Measurements from ENCODE around the gene AP2A2. TPM values are rescaled to one million over a fixed set of nuclear protein-coding genes. Genes with fewer than 3 reads are reported as not detected.

The AP2A2 gene
- total RNA-seq, 1 donor from 2014 or later: 105 TPM

- Histone ChIP-seq H3K36me3 (ENCODE audit: insufficient read depth, low read length) (peaks cover 6% of the 10 kb centered on the region), H3K9ac (ENCODE audit: low read length) (no peak overlapping the region), H3K27me3 (ENCODE audit: insufficient read depth, low read length) (no peaks in the 10 kb centered on the region), H3K4me2 (ENCODE audit: low read length) (no peak overlapping the region), H3K4me3 (ENCODE audit: insufficient read depth, low read depth, low read length) (no peak overlapping the region), H3K79me2 (ENCODE audit: insufficient read depth, low read length) (peaks cover 27% of the 10 kb centered on the region), H3K4me1 (ENCODE audit: insufficient read depth, low read length) (no peaks in the 10 kb centered on the region), H2AFZ (ENCODE audit: low read depth, low read length) (no peak overlapping the region), H3K9me3 (ENCODE audit: insufficient read depth, low read depth, low read length) (no peaks in the 10 kb centered on the region), H4K20me1 (ENCODE audit: insufficient read depth, low read length) (peaks cover 60% of the 10 kb centered on the region), H3K27ac (ENCODE audit: low read depth, low read length) (no peak overlapping the region)
- DNase-seq (ENCODE audit: low read depth) (no peak), FAIRE-seq (no peak)
- TF ChIP-seq CTCF (IDR thresholded peaks at IDR 0.05; ENCODE audit: insufficient read depth, low read depth, low read length): no peak
- no peak for TF ChIP-seq EZH2 (IDR thresholded peaks at IDR 0.05; ENCODE audit: insufficient read depth, low read length)
- no peak overlapping the region for H3K27ac Mint-ChIP-seq (ENCODE audit: unreplicated experiment)
- peaks cover 32% of the 10 kb centered on the region for H3K36me3 Mint-ChIP-seq (ENCODE audit: low read depth, unreplicated experiment)
- H3K9me3 Mint-ChIP-seq (ENCODE audit: unreplicated experiment): no peaks in the 10 kb centered on the region
- peaks cover 5% of the 10 kb centered on the region for H3K4me1 Mint-ChIP-seq (ENCODE audit: low read depth, unreplicated experiment)
- H3K27me3 Mint-ChIP-seq (ENCODE audit: low read depth, unreplicated experiment): no peaks in the 10 kb centered on the region
- H3K4me3 Mint-ChIP-seq (ENCODE audit: unreplicated experiment): no peak overlapping the region
Observed at GRCh38 chr11:962688-963087, 37.0 kb downstream of the AP2A2 start.

GRCh38 chr11:963852-964251 is 38.2 kb downstream of the AP2A2 start:
- no peak overlapping the region for H3K9ac ChIP-seq (ENCODE audit: low read length)
- no peak overlapping the region for H3K4me2 ChIP-seq (ENCODE audit: low read length)
- FAIRE-seq (no peak), DNase-seq (ENCODE audit: low read depth) (no peak)
- H3K9me3 ChIP-seq (ENCODE audit: insufficient read depth, low read depth, low read length): no peaks in the 10 kb centered on the region
- H3K4me3 ChIP-seq (ENCODE audit: insufficient read depth, low read depth, low read length): no peak overlapping the region
- no peaks in the 10 kb centered on the region for H3K27me3 ChIP-seq (ENCODE audit: insufficient read depth, low read length)
- H3K36me3 Mint-ChIP-seq (ENCODE audit: low read depth, unreplicated experiment): peaks cover 28% of the 10 kb centered on the region
- no peaks in the 10 kb centered on the region for H3K27me3 Mint-ChIP-seq (ENCODE audit: low read depth, unreplicated experiment)
- H3K27ac Mint-ChIP-seq (ENCODE audit: unreplicated experiment): no peak overlapping the region
- H3K4me3 Mint-ChIP-seq (ENCODE audit: unreplicated experiment): no peak overlapping the region
- peaks cover 60% of the 10 kb centered on the region for H4K20me1 ChIP-seq (ENCODE audit: insufficient read depth, low read length)
- TF ChIP-seq CTCF (IDR thresholded peaks at IDR 0.05; ENCODE audit: insufficient read depth, low read depth, low read length): no peak
- no peak for TF ChIP-seq EZH2 (IDR thresholded peaks at IDR 0.05; ENCODE audit: insufficient read depth, low read length)
- no peaks in the 10 kb centered on the region for H3K9me3 Mint-ChIP-seq (ENCODE audit: unreplicated experiment)
- no peak overlapping the region for H3K27ac ChIP-seq (ENCODE audit: low read depth, low read length)
- peaks cover 6% of the 10 kb centered on the region for H3K36me3 ChIP-seq (ENCODE audit: insufficient read depth, low read length)
- H2AFZ ChIP-seq (ENCODE audit: low read depth, low read length): no peak overlapping the region
- peaks cover 5% of the 10 kb centered on the region for H3K4me1 Mint-ChIP-seq (ENCODE audit: low read depth, unreplicated experiment)
- H3K79me2 ChIP-seq (ENCODE audit: insufficient read depth, low read length): peaks cover 23% of the 10 kb centered on the region
- no peaks in the 10 kb centered on the region for H3K4me1 ChIP-seq (ENCODE audit: insufficient read depth, low read length)

DNA sequence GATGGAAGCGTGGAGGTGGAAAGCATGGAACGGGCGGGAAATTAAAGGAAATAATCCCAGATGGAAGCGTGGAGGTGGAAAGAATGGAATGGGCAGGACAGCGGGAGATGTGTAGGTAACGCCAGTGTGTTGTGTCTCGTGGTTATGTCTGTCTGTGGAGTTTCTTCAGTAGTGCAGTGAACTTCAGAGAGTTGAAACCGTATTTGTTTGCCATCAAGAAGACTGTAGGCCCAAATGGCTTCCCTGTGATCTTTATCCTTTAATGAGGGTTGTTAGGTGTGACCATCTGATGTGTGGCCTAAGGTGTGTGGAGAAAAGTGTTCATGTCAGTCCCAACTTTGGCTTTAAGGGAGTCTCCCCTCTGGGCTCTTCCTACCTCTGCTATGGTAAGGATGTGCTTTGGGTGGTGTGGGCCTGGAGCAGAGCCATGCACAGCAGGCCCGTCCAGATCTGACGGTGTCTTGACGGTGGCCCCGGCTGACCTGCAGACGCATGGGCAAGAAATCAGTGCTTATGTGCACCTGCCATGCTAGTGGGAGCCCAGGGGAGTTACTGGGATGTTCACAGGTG is 39.6 kb downstream of the AP2A2 start:
- Mint-ChIP-seq H3K36me3 (ENCODE audit: low read depth, unreplicated experiment) (peaks cover 28% of the 10 kb centered on the region), H3K9me3 (ENCODE audit: unreplicated experiment) (no peaks in the 10 kb centered on the region), H3K4me3 (ENCODE audit: unreplicated experiment) (no peak overlapping the region), H3K27ac (ENCODE audit: unreplicated experiment) (peak overlapping the region; percentile 53), H3K27me3 (ENCODE audit: low read depth, unreplicated experiment) (no peaks in the 10 kb centered on the region), H3K4me1 (ENCODE audit: low read depth, unreplicated experiment) (peaks cover 5% of the 10 kb centered on the region)
- no peak for DNase-seq (ENCODE audit: low read depth)
- Histone ChIP-seq H4K20me1 (ENCODE audit: insufficient read depth, low read length) (peaks cover 62% of the 10 kb centered on the region), H3K4me1 (ENCODE audit: insufficient read depth, low read length) (no peaks in the 10 kb centered on the region), H3K36me3 (ENCODE audit: insufficient read depth, low read length) (peaks cover 6% of the 10 kb centered on the region), H3K4me3 (ENCODE audit: insufficient read depth, low read depth, low read length) (no peak overlapping the region), H2AFZ (ENCODE audit: low read depth, low read length) (no peak overlapping the region), H3K9ac (ENCODE audit: low read length) (no peak overlapping the region), H3K27ac (ENCODE audit: low read depth, low read length) (no peak overlapping the region), H3K79me2 (ENCODE audit: insufficient read depth, low read length) (peaks cover 33% of the 10 kb centered on the region), H3K9me3 (ENCODE audit: insufficient read depth, low read depth, low read length) (no peaks in the 10 kb centered on the region), H3K27me3 (ENCODE audit: insufficient read depth, low read length) (no peaks in the 10 kb centered on the region), H3K4me2 (ENCODE audit: low read length) (no peak overlapping the region)
- TF ChIP-seq EZH2 (IDR thresholded peaks at IDR 0.05; ENCODE audit: insufficient read depth, low read length) (no peak), CTCF (IDR thresholded peaks at IDR 0.05; ENCODE audit: insufficient read depth, low read depth, low read length) (no peak)
- FAIRE-seq: no peak
